IMR-90 (cell line): Measurements from ENCODE around the gene EXOC2.

ENCODE experiments used
- FOS ChIP-seq: fragments of 150-350 bp; IDR thresholded peaks from 2 replicates; pipeline ENCODE4 v1.6.1; 2016; ENCODE audit warnings: low read depth, low read length
- MAFK ChIP-seq: IDR thresholded peaks from 2 replicates; pipeline ENCODE4 v1.6.1; 2012; ENCODE audit warnings: low read depth, low read length, improper control_type of control experiment
- MAZ ChIP-seq: IDR thresholded peaks from 2 replicates; pipeline ENCODE4 v1.6.1; 2012; ENCODE audit warnings: low read depth, mild to moderate bottlenecking, low read length, improper control_type of control experiment, moderate library complexity, borderline replicate concordance
- MXI1 ChIP-seq: IDR thresholded peaks from 2 replicates; pipeline ENCODE4 v1.6.1; 2012; ENCODE audit warnings: low read depth, mild to moderate bottlenecking, low read length, moderate library complexity, borderline replicate concordance
- NFE2L2 ChIP-seq: fragments of 150-350 bp; IDR thresholded peaks from 2 replicates; pipeline ENCODE4 v1.6.1; 2016; ENCODE audit warnings: low read depth, mild to moderate bottlenecking, low read length
- POLR2A ChIP-seq: IDR thresholded peaks from 2 replicates; pipeline ENCODE4 v1.6.1; 2012; ENCODE audit warnings: mild to moderate bottlenecking, low read depth, low read length
- RAD21 ChIP-seq: IDR thresholded peaks from 2 replicates; pipeline ENCODE4 v1.6.1; 2012; ENCODE audit warnings: low read length, improper control_type of control experiment
- RCOR1 ChIP-seq: IDR thresholded peaks from 2 replicates; pipeline ENCODE4 v1.6.1; 2012; ENCODE audit warnings: mild to moderate bottlenecking, low read length, improper control_type of control experiment; ENCODE audit not compliant: insufficient replicate concordance
- RFX5 ChIP-seq: IDR thresholded peaks from 2 replicates; pipeline ENCODE4 v1.8.0; 2012; ENCODE audit warnings: low read depth, mild to moderate bottlenecking, low read length, moderate library complexity
- SMC3 ChIP-seq: fragments of 150-350 bp; IDR thresholded peaks from 2 replicates; pipeline ENCODE4 v1.6.1; 2016; ENCODE audit warnings: low read depth, mild to moderate bottlenecking, antibody characterized with exemption, low read length, moderate library complexity
- TF ChIP-seq, protein P1 (sequence below): conservative IDR thresholded peaks from 2 replicates; pipeline ENCODE4 v1.5.1; 2012; ENCODE audit warnings: mild to moderate bottlenecking, low read depth, low read length, improper control_type of control experiment
- TF ChIP-seq, protein P2 (sequence below): fragments of 150-350 bp; IDR thresholded peaks from 2 replicates; pipeline ENCODE4 v1.6.1; 2016; ENCODE audit warnings: low read depth, mild to moderate bottlenecking, low read length, moderate library complexity, borderline replicate concordance
- TF ChIP-seq, protein P3 (sequence below): fragments of 150-350 bp; IDR thresholded peaks from 2 replicates; pipeline ENCODE4 v1.6.1; 2017; ENCODE audit warnings: mild to moderate bottlenecking, antibody characterized with exemption, low read length, low read depth

DNA sequence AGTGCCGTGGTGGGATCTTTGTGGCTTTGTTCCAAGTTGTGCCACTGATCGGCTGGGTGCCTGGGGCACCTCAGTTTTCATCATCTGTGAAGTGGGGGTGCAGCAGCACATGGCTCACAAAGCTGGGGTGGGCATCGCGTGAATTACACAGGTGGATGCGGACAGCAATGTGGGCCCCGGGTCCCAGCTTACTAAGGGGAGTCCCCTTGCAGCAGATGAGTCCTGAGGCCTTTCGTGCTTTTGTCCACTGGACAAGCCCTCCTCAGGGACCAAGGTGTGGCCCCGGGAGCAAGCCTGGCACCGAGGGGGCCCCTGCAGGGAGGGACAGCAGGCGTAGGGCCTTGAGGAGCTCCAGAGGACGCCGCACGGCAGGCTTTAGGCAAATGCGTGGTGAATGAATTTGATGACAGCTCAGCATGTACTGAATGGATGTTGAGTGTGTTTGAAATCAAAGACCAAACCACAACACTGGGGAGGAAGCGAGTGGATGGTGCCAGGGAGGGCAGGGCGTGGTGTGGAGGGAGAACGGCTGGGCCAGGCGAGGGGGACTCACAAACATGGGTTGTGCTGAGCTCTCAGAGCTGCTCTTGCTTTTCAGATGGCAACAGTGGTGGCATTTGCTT is 248.2 kb downstream of the EXOC2 start:
- TF ChIP-seq, protein P1, sequence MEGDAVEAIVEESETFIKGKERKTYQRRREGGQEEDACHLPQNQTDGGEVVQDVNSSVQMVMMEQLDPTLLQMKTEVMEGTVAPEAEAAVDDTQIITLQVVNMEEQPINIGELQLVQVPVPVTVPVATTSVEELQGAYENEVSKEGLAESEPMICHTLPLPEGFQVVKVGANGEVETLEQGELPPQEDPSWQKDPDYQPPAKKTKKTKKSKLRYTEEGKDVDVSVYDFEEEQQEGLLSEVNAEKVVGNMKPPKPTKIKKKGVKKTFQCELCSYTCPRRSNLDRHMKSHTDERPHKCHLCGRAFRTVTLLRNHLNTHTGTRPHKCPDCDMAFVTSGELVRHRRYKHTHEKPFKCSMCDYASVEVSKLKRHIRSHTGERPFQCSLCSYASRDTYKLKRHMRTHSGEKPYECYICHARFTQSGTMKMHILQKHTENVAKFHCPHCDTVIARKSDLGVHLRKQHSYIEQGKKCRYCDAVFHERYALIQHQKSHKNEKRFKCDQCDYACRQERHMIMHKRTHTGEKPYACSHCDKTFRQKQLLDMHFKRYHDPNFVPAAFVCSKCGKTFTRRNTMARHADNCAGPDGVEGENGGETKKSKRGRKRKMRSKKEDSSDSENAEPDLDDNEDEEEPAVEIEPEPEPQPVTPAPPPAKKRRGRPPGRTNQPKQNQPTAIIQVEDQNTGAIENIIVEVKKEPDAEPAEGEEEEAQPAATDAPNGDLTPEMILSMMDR: no peak
- TF ChIP-seq POLR2A (no peak), RFX5 (no peak), MAFK (no peak), MAZ (no peak), SMC3 (no peak), RAD21 (no peak), FOS (no peak), MXI1 (no peak), RCOR1 (no peak), NFE2L2 (no peak)
- TF ChIP-seq, protein P2, sequence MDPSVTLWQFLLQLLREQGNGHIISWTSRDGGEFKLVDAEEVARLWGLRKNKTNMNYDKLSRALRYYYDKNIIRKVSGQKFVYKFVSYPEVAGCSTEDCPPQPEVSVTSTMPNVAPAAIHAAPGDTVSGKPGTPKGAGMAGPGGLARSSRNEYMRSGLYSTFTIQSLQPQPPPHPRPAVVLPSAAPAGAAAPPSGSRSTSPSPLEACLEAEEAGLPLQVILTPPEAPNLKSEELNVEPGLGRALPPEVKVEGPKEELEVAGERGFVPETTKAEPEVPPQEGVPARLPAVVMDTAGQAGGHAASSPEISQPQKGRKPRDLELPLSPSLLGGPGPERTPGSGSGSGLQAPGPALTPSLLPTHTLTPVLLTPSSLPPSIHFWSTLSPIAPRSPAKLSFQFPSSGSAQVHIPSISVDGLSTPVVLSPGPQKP: no peak
- TF ChIP-seq, protein P3, sequence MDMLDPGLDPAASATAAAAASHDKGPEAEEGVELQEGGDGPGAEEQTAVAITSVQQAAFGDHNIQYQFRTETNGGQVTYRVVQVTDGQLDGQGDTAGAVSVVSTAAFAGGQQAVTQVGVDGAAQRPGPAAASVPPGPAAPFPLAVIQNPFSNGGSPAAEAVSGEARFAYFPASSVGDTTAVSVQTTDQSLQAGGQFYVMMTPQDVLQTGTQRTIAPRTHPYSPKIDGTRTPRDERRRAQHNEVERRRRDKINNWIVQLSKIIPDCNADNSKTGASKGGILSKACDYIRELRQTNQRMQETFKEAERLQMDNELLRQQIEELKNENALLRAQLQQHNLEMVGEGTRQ: no peak
